GM12874 (cell line): ENCODE results near the gene NUP107.

ENCODE experiments used
- CTCF ChIP-seq: IDR thresholded peaks from 2 replicates; pipeline ENCODE4 v1.5.1; 2011; ENCODE audit warnings: low read depth, mild to moderate bottlenecking, control low read depth, low read length, moderate library complexity; ENCODE audit not compliant: insufficient read depth

The NUP107 gene

GRCh38 chr12:68648179-68648578 is 38.6 kb upstream of the NUP107 start:
- no peak for TF ChIP-seq CTCF

GRCh38 chr12:68665016-68665569 is 21.7 kb upstream of the NUP107 start:
- TF ChIP-seq CTCF, result no peak

- TF ChIP-seq CTCF, result no peak
Measured at GRCh38 chr12:68667291-68667690, 19.5 kb upstream of the NUP107 start.

GRCh38 chr12:68667896-68668295 is 18.9 kb upstream of the NUP107 start:
- TF ChIP-seq CTCF, result no peak

- no peak for TF ChIP-seq CTCF
Measured at GRCh38 chr12:68671179-68671578, 15.6 kb upstream of the NUP107 start.

- no peak for TF ChIP-seq CTCF
Measured at GRCh38 chr12:68673788-68674187, 13.0 kb upstream of the NUP107 start.

GRCh38 chr12:68674376-68674775 is 12.4 kb upstream of the NUP107 start:
- no peak for TF ChIP-seq CTCF
